Melanocyte of skin (primary cell): ENCODE results near the gene ZNF716. TPM values are rescaled to one million over a fixed set of nuclear protein-coding genes. Genes with fewer than 3 reads are reported as not detected.

Experiments
- small RNA-seq, 2 donors: library from RNA; depleted of rRNA; stranded (forward); fragments of <200 nt; gene quantifications; one replicate each; pipeline ENCODE3, GENCODE V24; 2012
- total RNA-seq, 2 donors: library from RNA; depleted of rRNA; stranded (reverse); fragments of >200 nt; gene quantifications; 2 replicates each; pipeline ENCODE4 v1.2.3, GENCODE V29; 2012

ZNF716 gene
- not detected for total RNA-seq

GRCh38 chr7:57449904-57450303 lies at the start of gene ZNF716:
Gene ZNF716 (plus strand): TSS chr7:57450177. CDS start chr7:57450289, 112 bp downstream.

Small RNA genes within 50 kb of the gene (small RNA-seq; reads per million reads assigned to genes)
- gene MIR3147, result 0 reads per million in 2 donors
